ENCODE data around the gene CRISPLD2.

The CRISPLD2 gene

GRCh38 chr16:84905965-84906460 is 86.2 kb downstream of the CRISPLD2 start:
- no peaks in the 10 kb centered on the region for H3K9me3 ChIP-seq (replicated peaks; ENCODE audit: insufficient read depth, low read length)
- no peaks in the 10 kb centered on the region for H3K36me3 ChIP-seq (replicated peaks; ENCODE audit: insufficient read depth, low read length)
- no peaks in the 10 kb centered on the region for H4K20me1 ChIP-seq (ENCODE audit: insufficient read depth, low read length)
- no peaks in the 10 kb centered on the region for H3K79me2 ChIP-seq (ENCODE audit: low read length)
- H3K27me3 ChIP-seq (replicated peaks; ENCODE audit: insufficient read depth, low read length) = peaks cover 37% of the 10 kb centered on the region; the same call in 1 of the 2 replicates
- no peak overlapping the region for H3K27ac ChIP-seq (ENCODE audit: low read length)
- H3K9me2 ChIP-seq (replicated peaks; ENCODE audit: insufficient read depth, low read length) = no peaks in the 10 kb centered on the region
- no peak for DNase-seq
- H3F3A ChIP-seq (ENCODE audit: insufficient read depth, low read length) = no peaks in the 10 kb centered on the region
- no peak overlapping the region for H3K9ac ChIP-seq (ENCODE audit: low read length)
- H3K4me1 ChIP-seq (ENCODE audit: low read length) = no peaks in the 10 kb centered on the region
- H3K4me3 ChIP-seq (ENCODE audit: low read length) = no peak overlapping the region
- H2AFZ ChIP-seq (ENCODE audit: low read length) = no peak overlapping the region
- TF ChIP-seq CTCF (IDR thresholded peaks at IDR 0.05; ENCODE audit: low read length) (no peak), EZH2phosphoT487 (IDR thresholded peaks at IDR 0.05; ENCODE audit: low read length) (no peak), EZH2 (optimal IDR thresholded peaks at IDR 0.05; ENCODE audit: low read depth, low read length) (no peak)
- no peak overlapping the region for H3K4me2 ChIP-seq (ENCODE audit: low read depth, low read length)

GRCh38 chr16:84907051-84907450 is 87.3 kb downstream of the CRISPLD2 start:
- no peak for DNase-seq
- Histone ChIP-seq H3K79me2 (ENCODE audit: low read length) (no peaks in the 10 kb centered on the region), H3K9me3 (replicated peaks; ENCODE audit: insufficient read depth, low read length) (no peaks in the 10 kb centered on the region), H3K9me2 (replicated peaks; ENCODE audit: insufficient read depth, low read length) (no peaks in the 10 kb centered on the region), H3K27ac (ENCODE audit: low read length) (no peak overlapping the region), H3K9ac (ENCODE audit: low read length) (no peak overlapping the region), H3K4me2 (ENCODE audit: low read depth, low read length) (no peak overlapping the region), H3K36me3 (replicated peaks; ENCODE audit: insufficient read depth, low read length) (no peaks in the 10 kb centered on the region), H3K27me3 (replicated peaks; ENCODE audit: insufficient read depth, low read length) (peaks cover 34% of the 10 kb centered on the region; the same call in 1 of the 2 replicates), H4K20me1 (ENCODE audit: insufficient read depth, low read length) (no peaks in the 10 kb centered on the region), H3K4me3 (ENCODE audit: low read length) (no peak overlapping the region), H2AFZ (ENCODE audit: low read length) (no peak overlapping the region), H3F3A (ENCODE audit: insufficient read depth, low read length) (no peaks in the 10 kb centered on the region), H3K4me1 (ENCODE audit: low read length) (no peaks in the 10 kb centered on the region)
- TF ChIP-seq EZH2phosphoT487 (IDR thresholded peaks at IDR 0.05; ENCODE audit: low read length) (no peak), EZH2 (optimal IDR thresholded peaks at IDR 0.05; ENCODE audit: low read depth, low read length) (no peak), CTCF (IDR thresholded peaks at IDR 0.05; ENCODE audit: low read length) (no peak)

- TF ChIP-seq EZH2 (optimal IDR thresholded peaks at IDR 0.05; ENCODE audit: low read depth, low read length) = no peak
- TF ChIP-seq CTCF (IDR thresholded peaks at IDR 0.05; ENCODE audit: low read length) = no peak
- no peak for TF ChIP-seq EZH2phosphoT487 (IDR thresholded peaks at IDR 0.05; ENCODE audit: low read length)
- Histone ChIP-seq H2AFZ (ENCODE audit: low read length) (no peak overlapping the region), H3K4me3 (ENCODE audit: low read length) (no peak overlapping the region), H4K20me1 (ENCODE audit: insufficient read depth, low read length) (no peaks in the 10 kb centered on the region), H3K9me3 (replicated peaks; ENCODE audit: insufficient read depth, low read length) (no peaks in the 10 kb centered on the region), H3K36me3 (replicated peaks; ENCODE audit: insufficient read depth, low read length) (no peaks in the 10 kb centered on the region), H3K9me2 (replicated peaks; ENCODE audit: insufficient read depth, low read length) (no peaks in the 10 kb centered on the region), H3K27ac (ENCODE audit: low read length) (no peak overlapping the region), H3K9ac (ENCODE audit: low read length) (no peak overlapping the region), H3K79me2 (ENCODE audit: low read length) (no peaks in the 10 kb centered on the region), H3K27me3 (replicated peaks; ENCODE audit: insufficient read depth, low read length) (peaks cover 34% of the 10 kb centered on the region; the same call in 1 of the 2 replicates), H3K4me1 (ENCODE audit: low read length) (no peaks in the 10 kb centered on the region), H3K4me2 (ENCODE audit: low read depth, low read length) (no peak overlapping the region), H3F3A (ENCODE audit: insufficient read depth, low read length) (no peaks in the 10 kb centered on the region)
- no peak for DNase-seq
These were observed 87.8 kb downstream of the CRISPLD2 start for GRCh38 chr16:84907575-84907974.
